NOMO-1 treated with DMSO at 0.1 percent for 48 hours (cell line): Measurements from ENCODE around the gene NID1.
"Not testable (repeated sequence)": the region's sequence is repeated elsewhere in the genome, so short reads cannot be mapped to it uniquely, and the experiment has no call there.

Experiments used
- DNase-seq: peaks from one replicate; lab custom pipeline; 2025; ENCODE audit not compliant: unreplicated experiment; lab: John Stamatoyannopoulos, UW

NID1 gene

DNA sequence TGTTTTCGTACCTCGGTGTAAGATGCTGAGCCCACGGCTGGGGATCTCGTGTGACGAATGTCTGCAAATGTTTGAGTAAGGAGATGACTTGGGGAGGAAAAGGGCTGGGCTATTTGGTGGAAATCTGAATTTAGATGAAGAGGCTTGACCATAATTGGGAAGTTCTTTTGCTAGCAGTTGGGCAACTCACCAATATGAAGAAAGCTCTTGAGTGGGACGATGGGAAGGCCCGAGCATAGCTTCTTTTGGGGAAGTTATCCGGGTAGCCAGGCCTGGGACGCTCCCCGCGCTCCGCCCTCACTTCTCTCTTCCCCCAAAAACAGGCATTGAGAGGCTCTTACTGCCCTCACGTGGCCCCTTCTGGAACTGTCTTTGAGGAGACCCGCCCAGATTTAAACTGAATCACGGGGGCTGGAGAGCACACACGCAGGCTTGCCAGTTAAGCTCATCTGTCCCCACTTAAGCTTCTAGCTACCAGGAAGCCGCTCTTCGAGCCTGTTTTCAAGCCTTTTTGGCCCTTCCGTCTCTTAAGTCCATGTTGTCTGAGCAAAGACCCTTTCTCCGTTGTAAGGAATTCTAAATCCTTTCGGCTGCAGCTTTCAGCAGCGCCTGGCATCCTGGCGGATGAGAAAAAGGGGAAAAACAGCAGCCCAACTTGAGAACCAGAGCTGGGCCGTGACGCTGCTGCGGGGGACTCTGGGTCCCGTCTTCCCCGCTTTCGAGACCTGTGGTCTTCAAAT, 93.1 kb downstream of the NID1 start:
- peak; percentile 99 for DNase-seq

GRCh38 chr1:235971020-235971419, 93.9 kb downstream of the NID1 start:
- DNase-seq = peak; percentile 24

GRCh38 chr1:235968831-235969230, 96.1 kb downstream of the NID1 start:
- DNase-seq = no peak

DNA sequence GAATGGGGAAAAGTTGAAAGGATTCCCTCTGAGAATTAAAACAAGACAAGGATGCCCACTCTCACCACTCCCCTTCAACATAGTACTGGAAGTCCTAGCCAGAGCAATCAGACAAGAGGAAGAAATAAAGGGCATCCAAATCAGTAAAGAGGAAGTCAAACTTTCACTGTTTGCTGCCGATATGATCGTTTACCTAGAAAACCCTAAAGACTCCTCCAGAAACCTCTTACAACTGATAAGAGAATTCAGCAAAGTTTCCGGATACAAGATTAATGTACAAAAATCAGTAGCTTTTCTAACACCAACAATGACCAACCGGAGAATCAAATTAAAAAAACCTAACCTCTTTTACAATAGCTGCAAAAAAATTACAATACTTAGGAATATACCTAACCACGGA, 98.8 kb downstream of the NID1 start:
- not testable (repeated sequence) for DNase-seq

DNA sequence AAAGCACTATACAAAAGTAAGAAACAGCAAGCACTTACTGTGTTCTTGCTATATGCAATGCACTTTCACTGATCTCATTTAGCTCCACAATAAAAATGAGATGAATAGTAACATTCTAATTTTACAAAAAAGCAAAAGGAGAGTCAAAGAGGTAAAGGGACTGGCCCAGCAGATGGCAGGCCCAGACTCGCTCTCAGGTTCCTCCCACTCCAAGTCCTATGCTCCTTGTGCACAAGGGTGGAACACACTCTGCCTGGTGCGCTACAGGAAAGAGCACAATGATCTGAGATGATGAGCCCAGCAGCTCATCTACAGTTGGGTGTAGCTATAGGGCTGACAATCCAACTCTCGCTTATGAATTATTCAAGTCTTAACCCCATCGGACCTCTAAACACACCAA, 104.1 kb downstream of the NID1 start:
- no peak for DNase-seq

- no peak for DNase-seq
Measured at GRCh38 chr1:235958021-235958420, 106.9 kb downstream of the NID1 start.

DNA sequence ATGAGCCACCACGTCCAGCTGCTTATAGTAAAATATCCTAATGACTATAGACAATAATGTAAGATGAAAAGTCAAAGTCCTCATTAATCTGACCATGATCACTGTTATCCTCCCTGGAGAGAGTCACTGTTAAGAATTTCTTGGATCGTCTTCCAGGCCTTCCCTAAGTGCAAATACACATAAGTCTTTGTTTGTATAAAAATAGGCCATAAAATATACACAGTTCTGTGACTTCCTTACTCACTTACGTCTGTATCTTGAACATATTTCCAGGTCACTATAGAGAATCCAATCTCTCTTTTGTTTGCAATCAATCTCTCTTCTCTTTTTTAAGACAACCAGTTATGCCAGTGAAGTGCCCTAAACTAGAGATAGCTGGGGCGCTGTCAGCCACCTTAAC, 109.1 kb downstream of the NID1 start:
- DNase-seq = no peak

- DNase-seq = peak; percentile 98
Measured at GRCh38 chr1:235954306-235955283, 110.3 kb downstream of the NID1 start.

DNA sequence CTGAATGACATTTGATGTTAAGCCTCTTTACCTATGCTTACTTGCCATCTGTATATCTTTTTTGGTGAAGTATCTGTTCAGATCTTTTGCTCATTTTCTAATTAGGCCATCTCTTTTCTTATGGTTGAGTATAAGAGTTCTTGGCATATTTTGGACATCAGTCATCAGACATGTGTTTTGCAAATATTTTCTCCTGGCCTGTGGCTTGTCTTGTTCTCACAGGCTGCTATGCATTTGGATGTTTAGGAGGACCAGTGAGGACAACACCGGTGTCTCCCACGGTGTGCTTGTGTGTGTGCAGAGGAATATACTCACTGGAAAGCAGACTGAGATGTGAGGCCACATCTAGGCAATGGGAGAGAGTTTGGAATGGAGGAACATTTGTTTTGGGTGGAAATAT, 111.1 kb downstream of the NID1 start:
- no peak for DNase-seq

DNA sequence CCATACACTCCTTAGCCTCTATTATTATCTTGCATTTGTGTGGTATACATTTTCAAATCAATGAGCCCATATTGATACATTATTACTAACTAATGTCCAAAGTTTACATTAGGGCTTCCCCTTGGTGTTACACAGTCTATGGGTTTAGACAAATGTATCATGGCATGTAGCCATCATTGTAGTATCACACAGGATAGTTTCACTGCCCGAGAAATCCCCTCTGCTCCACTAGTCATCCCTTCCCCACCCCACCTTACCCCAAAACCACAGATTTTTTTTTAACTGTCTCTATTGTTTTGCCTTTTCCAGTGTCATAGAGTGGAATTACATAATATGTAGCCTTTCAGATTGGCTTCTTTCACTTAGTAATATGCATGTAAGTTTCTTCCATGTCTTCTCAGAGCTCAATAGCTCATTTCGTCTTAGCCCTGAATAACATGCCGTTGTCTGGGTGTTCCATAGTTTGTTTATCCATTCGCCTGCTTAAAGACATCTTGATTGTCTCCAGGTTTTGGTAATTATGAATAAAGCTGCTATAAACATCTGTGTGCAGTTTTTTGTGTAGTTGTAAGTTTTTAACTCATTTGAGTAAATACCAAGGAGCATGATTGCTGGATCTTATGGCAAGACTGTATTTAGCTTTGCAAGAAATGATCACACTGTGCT, 111.8 kb downstream of the NID1 start:
- DNase-seq = peak; percentile 43

- DNase-seq = no peak
Measured at GRCh38 chr1:235951661-235952060, 113.2 kb downstream of the NID1 start.

DNA sequence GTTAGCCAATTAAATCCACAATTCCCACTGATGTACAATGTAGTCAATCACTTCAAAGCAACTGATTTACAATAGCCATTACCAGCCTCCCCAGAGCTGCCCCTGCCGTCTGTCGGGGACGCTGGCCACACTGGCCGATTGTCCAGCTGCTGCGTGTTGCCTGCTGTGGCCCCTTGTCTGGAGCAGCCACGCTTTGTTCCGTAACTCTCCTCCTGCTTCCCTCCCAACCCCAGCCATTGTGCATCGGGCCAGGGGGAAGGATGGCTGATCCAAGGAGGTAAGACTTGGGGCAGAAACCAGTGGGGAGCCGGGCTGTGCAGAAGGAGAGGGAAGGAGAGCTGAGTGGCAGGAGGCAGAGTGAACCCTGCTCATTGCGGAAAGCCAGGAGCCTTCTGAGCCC, 114.6 kb downstream of the NID1 start:
- no peak for DNase-seq

- DNase-seq = no peak
Measured at GRCh38 chr1:235948774-235949427, 116.0 kb downstream of the NID1 start.

DNA sequence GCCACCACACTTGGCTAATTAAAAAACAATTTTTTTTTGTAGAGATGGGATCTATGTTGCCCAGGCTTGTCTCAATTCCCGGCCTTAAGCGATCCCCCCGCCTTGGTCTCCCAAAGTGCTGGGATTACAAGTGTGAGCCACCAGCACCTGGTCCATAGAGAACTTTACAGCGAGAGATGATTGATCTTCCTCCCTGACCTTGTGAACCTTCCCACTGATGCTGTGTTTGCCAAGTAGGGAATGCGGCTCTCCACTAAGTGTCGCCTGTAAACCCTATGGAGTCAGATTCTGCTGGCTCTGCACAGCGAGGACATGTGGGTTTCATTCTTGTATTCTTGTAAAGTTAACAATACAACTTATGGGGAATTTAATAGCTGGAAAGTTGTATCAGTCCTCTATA, 116.9 kb downstream of the NID1 start:
- DNase-seq = no peak

GRCh38 chr1:235946571-235946981, 118.3 kb downstream of the NID1 start:
- peak; percentile 97 for DNase-seq

GRCh38 chr1:235945775-235946570, 118.9 kb downstream of the NID1 start:
- DNase-seq = peak; percentile 97

- DNase-seq = no peak
Measured at GRCh38 chr1:235943581-235944114, 121.2 kb downstream of the NID1 start.

- no peak for DNase-seq
Measured at GRCh38 chr1:235942979-235943575, 121.8 kb downstream of the NID1 start.

DNA sequence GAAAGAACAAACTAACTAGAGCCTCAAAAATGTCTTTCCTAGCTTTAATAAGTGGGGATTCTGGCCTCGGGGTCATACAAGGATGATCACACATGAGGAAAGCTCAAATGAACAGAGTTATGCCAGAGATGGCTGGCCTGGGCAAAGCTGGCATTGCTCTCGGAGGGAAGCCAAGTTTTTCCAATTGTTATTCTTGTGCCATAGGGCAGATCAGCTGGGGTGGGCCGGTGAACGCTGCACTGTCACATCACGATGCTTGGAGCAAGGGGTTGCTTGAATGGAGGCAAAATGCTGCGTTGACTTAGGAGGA, 122.3 kb downstream of the NID1 start:
- DNase-seq = no peak
